Esophagus muscularis mucosa (tissue), 4 donors: ENCODE data around the gene DSC1.

Source experiments
- EP300 ChIP-seq: sonication (generic); formaldehyde crosslinking; IDR thresholded peaks from one replicate; pipeline ENCODE4 v1.6.1; 2017; ENCODE audit warnings: antibody characterized with exemption
- POLR2A ChIP-seq: fragments of 450-650 bp; IDR thresholded peaks from one replicate; pipeline ENCODE4 v1.6.1; 2017; ENCODE audit warnings: antibody characterized with exemption, moderate library complexity, mild to moderate bottlenecking, low read depth
- TF ChIP-seq, protein P1 (sequence below), 3 experiments: fragments of 200-600 bp in 2 of 3; fragments of 450-650 bp in 1 of 3; sonication (generic) in 2 of 3; IDR thresholded peaks; one replicate each; pipeline ENCODE4 v1.5.1; 2017 to 2019; ENCODE audit warnings: antibody characterized with exemption in 3 of 3, mild to moderate bottlenecking in 2 of 3, moderate library complexity in 1 of 3

DNA sequence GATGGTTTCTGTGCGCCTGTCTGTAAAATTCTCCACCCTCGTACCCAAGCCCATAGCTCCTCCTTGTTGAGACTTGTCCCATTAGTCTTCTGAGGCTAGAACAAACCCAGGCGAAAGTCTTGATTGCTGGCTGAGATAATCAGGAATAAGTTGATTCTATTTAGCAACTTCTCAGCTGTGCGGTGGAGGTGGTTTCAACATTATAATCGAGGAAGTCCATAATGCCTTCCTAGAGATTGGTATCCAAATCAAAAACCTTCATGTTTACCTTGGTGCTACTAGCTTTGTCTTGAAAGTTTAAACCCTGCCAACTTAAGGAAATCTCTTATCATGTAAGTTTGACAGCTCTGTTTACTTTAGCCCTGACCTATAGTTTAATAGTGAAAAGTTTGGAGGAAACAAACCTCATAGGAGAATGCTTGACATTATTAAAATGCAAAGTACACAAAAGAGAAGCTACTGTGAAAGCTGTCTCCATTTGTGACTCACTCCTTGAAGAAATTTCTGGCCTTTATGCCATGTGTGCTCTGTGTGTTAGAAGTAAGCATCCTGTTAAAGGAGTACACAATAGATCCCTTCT, 36.6 kb upstream of the DSC1 start:
- TF ChIP-seq POLR2A: no peak
- TF ChIP-seq, protein P1, sequence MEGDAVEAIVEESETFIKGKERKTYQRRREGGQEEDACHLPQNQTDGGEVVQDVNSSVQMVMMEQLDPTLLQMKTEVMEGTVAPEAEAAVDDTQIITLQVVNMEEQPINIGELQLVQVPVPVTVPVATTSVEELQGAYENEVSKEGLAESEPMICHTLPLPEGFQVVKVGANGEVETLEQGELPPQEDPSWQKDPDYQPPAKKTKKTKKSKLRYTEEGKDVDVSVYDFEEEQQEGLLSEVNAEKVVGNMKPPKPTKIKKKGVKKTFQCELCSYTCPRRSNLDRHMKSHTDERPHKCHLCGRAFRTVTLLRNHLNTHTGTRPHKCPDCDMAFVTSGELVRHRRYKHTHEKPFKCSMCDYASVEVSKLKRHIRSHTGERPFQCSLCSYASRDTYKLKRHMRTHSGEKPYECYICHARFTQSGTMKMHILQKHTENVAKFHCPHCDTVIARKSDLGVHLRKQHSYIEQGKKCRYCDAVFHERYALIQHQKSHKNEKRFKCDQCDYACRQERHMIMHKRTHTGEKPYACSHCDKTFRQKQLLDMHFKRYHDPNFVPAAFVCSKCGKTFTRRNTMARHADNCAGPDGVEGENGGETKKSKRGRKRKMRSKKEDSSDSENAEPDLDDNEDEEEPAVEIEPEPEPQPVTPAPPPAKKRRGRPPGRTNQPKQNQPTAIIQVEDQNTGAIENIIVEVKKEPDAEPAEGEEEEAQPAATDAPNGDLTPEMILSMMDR (IDR thresholded peaks at IDR 0.05): no peak
- no peak for TF ChIP-seq EP300
